Caco-2 (cell line): ENCODE results near the gene CRPPA. TPM values are rescaled to one million over a fixed set of nuclear protein-coding genes. Genes with fewer than 3 reads are reported as not detected.

Experiments used
- BruUV-seq: library from RNA; stranded (reverse); fragments of 400-500 nt; replicated peaks from 2 replicates; lab custom pipeline; 2021; lab: Mats Ljungman, UMichigan
- CTCF ChIA-PET: fragments of 300-600 bp; sonication (Branson Sonifier 250); formaldehyde crosslinking; loops from one replicate; lab custom pipeline; 2022; ENCODE audit warnings: antibody characterized with exemption; lab: Charles Lee
- POLR2A ChIA-PET: fragments of 300-600 bp; sonication (Branson Sonifier 250); formaldehyde crosslinking; loops from one replicate; lab custom pipeline; 2022; ENCODE audit warnings: antibody characterized with exemption; lab: Charles Lee
- DNase-seq, 2 experiments: peaks; one replicate each; pipeline versions ENCODE4 v3.0.0 to v3.0.0-alpha.2; 2020 to 2022
- H3K27me3 ChIP-seq: replicated peaks from 2 replicates; pipeline ENCODE4 v1.6.0; 2011; ENCODE audit warnings: low read length; ENCODE audit not compliant: control insufficient read depth, insufficient read depth
- H3K36me3 ChIP-seq: 2 replicates; pipeline ENCODE4 v1.5.1; 2011; ENCODE audit warnings: low read length; ENCODE audit not compliant: control insufficient read depth, insufficient read depth
- H3K4me1 ChIP-seq: fragments of 250-450 bp; sonication (Bioruptor Pico); 2 replicates; pipeline ENCODE4 v1.5.1; 2020; ENCODE audit warnings: mild to moderate bottlenecking
- H3K4me3 ChIP-seq: 2 replicates; pipeline ENCODE4 v1.5.1; 2011; ENCODE audit warnings: low read depth, mild to moderate bottlenecking, control low read depth, low read length
- H3K9me3 ChIP-seq: fragments of 250-450 bp; sonication (Bioruptor Pico); 2 replicates; pipeline ENCODE4 v1.5.1; 2020; ENCODE audit warnings: mild to moderate bottlenecking, moderate library complexity
- H3K27ac Mint-ChIP-seq: one replicate; pipeline ENCODE4 v1.8.0; 2022; ENCODE audit warnings: mixed read lengths; ENCODE audit not compliant: unreplicated experiment
- H3K27me3 Mint-ChIP-seq: one replicate; pipeline ENCODE4 v1.8.0; 2022; ENCODE audit warnings: mixed read lengths; ENCODE audit not compliant: insufficient read depth, unreplicated experiment
- H3K36me3 Mint-ChIP-seq: one replicate; pipeline ENCODE4 v1.8.0; 2022; ENCODE audit warnings: mild to moderate bottlenecking, mixed read lengths; ENCODE audit not compliant: insufficient read depth, unreplicated experiment
- H3K4me1 Mint-ChIP-seq: one replicate; pipeline ENCODE4 v1.8.0; 2022; ENCODE audit warnings: low read depth, mixed read lengths; ENCODE audit not compliant: unreplicated experiment
- H3K4me3 Mint-ChIP-seq: one replicate; pipeline ENCODE4 v1.8.0; 2022; ENCODE audit warnings: mild to moderate bottlenecking, moderate library complexity, mixed read lengths; ENCODE audit not compliant: unreplicated experiment
- H3K9me3 Mint-ChIP-seq: one replicate; pipeline ENCODE4 v1.8.0; 2022; ENCODE audit warnings: mixed read lengths; ENCODE audit not compliant: unreplicated experiment
- intact Hi-C: fragments of 100-400 bp; cut with micrococcal nuclease; formaldehyde crosslinking; loops from one replicate; pipeline ENCODE4 v1.10.0; 2022; ENCODE audit not compliant: unreplicated experiment
- total RNA-seq: library from RNA; stranded (reverse); gene quantifications from 2 replicates; pipeline ENCODE4 v1.2.3, GENCODE V29; 2022
- TF ChIP-seq, protein P1 (sequence below), 2 experiments: fragments of 200-600 bp in 1 of 2; IDR thresholded peaks; 1 replicate in 1 of 2; 2 replicates in 1 of 2; pipeline versions ENCODE4 v1.5.1 to v1.8.0; 2011 to 2022; ENCODE audit warnings: antibody characterized with exemption in 1 of 2, control low read depth in 1 of 2, inconsistent platforms in 1 of 2, low read depth in 1 of 2, low read length in 1 of 2, mild to moderate bottlenecking in 1 of 2, moderate library complexity in 1 of 2; ENCODE audit not compliant: insufficient read depth in 1 of 2, severe bottlenecking in 1 of 2, unreplicated experiment in 1 of 2

The CRPPA gene
- total RNA-seq, 1 experiment from 2014 or later, result 7.3 TPM

- H3K27me3 ChIP-seq, result no peaks in the 10 kb centered on the region
- H3K4me3 ChIP-seq, result no peak overlapping the region
- Mint-ChIP-seq H3K27ac (no peak overlapping the region), H3K36me3 (peaks cover 55% of the 10 kb centered on the region), H3K9me3 (peaks cover 28% of the 10 kb centered on the region), H3K27me3 (peaks cover 5% of the 10 kb centered on the region), H3K4me1 (peaks cover 6% of the 10 kb centered on the region), H3K4me3 (no peak overlapping the region)
- peaks cover 2% of the 10 kb centered on the region; the same call in 1 of the 2 replicates for H3K36me3 ChIP-seq
- BruUV-seq, result no TSS peak
- no peaks in the 10 kb centered on the region for H3K4me1 ChIP-seq
- no peak for DNase-seq
- intact Hi-C loops, result no loop called here
- TF ChIP-seq, protein P1, sequence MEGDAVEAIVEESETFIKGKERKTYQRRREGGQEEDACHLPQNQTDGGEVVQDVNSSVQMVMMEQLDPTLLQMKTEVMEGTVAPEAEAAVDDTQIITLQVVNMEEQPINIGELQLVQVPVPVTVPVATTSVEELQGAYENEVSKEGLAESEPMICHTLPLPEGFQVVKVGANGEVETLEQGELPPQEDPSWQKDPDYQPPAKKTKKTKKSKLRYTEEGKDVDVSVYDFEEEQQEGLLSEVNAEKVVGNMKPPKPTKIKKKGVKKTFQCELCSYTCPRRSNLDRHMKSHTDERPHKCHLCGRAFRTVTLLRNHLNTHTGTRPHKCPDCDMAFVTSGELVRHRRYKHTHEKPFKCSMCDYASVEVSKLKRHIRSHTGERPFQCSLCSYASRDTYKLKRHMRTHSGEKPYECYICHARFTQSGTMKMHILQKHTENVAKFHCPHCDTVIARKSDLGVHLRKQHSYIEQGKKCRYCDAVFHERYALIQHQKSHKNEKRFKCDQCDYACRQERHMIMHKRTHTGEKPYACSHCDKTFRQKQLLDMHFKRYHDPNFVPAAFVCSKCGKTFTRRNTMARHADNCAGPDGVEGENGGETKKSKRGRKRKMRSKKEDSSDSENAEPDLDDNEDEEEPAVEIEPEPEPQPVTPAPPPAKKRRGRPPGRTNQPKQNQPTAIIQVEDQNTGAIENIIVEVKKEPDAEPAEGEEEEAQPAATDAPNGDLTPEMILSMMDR (IDR thresholded peaks at IDR 0.05; ENCODE audit: insufficient read depth in 1 of 2, low read depth in 1 of 2, low read length in 1 of 2, severe bottlenecking in 1 of 2, unreplicated experiment in 1 of 2), result no peak
- POLR2A ChIA-PET, result no interaction called here
- CTCF ChIA-PET, result no interaction called here
- peaks cover 45% of the 10 kb centered on the region for H3K9me3 ChIP-seq
Measured at GRCh38 chr7:16398146-16399017, 23.0 kb downstream of the CRPPA start.

GRCh38 chr7:16397501-16398145 is 23.7 kb downstream of the CRPPA start:
- H3K27me3 Mint-ChIP-seq, result peaks cover 5% of the 10 kb centered on the region
- intact Hi-C loops, result no loop called here
- ChIA-PET POLR2A (no interaction called here), CTCF (no interaction called here)
- H3K27ac Mint-ChIP-seq, result no peak overlapping the region
- no peaks in the 10 kb centered on the region for H3K27me3 ChIP-seq
- H3K4me3 Mint-ChIP-seq, result no peak overlapping the region
- peaks cover 21% of the 10 kb centered on the region for H3K9me3 Mint-ChIP-seq
- no peak for DNase-seq
- H3K36me3 ChIP-seq, result peaks cover 2% of the 10 kb centered on the region; the same call in 1 of the 2 replicates
- TF ChIP-seq, protein P1 (IDR thresholded peaks at IDR 0.05; ENCODE audit: insufficient read depth in 1 of 2, low read depth in 1 of 2, low read length in 1 of 2, severe bottlenecking in 1 of 2, unreplicated experiment in 1 of 2), result no peak
- H3K9me3 ChIP-seq, result peaks cover 38% of the 10 kb centered on the region
- H3K36me3 Mint-ChIP-seq, result peaks cover 55% of the 10 kb centered on the region
- no peaks in the 10 kb centered on the region for H3K4me1 ChIP-seq
- BruUV-seq, result no TSS peak
- no peak overlapping the region for H3K4me3 ChIP-seq
- peaks cover 6% of the 10 kb centered on the region for H3K4me1 Mint-ChIP-seq

DNA sequence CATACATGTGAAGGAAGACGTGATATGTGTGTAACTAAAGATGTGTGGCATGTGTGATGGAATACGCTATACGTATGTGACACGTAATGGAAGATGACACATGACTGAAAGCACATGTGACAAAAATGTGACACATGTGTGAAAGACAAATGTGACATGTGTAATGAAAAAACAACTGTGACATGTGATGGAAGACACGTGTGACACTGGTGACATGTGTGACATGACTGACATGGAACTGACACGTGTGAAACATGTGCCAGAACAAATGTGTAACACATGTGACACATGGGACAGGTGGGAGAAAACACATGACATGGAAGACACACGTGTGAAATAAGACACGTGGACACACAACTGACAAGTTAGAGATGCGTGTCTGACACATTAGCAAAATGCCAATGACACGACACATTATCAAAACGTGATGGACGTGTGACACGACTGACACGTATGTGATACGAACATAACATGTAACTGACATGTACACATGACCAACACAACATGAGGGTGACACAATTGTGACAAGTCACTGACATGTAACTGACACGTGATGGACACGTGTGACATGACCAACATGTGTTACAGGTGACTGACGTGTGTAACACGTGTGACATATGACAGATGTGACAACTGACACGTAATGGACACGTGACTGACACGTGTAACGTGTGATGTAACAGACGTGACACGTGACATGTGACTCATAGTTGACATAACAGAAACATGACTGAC is 24.4 kb downstream of the CRPPA start:
- DNase-seq, result no peak
- peaks cover 5% of the 10 kb centered on the region for H3K27me3 Mint-ChIP-seq
- TF ChIP-seq, protein P1 (IDR thresholded peaks at IDR 0.05; ENCODE audit: insufficient read depth in 1 of 2, low read depth in 1 of 2, low read length in 1 of 2, severe bottlenecking in 1 of 2, unreplicated experiment in 1 of 2), result no peak
- H3K9me3 Mint-ChIP-seq, result peaks cover 14% of the 10 kb centered on the region
- no TSS peak for BruUV-seq
- intact Hi-C loops, result no loop called here
- ChIA-PET POLR2A (no interaction called here), CTCF (no interaction called here)
- H3K4me3 Mint-ChIP-seq, result peak overlapping the region; percentile 51
- H3K4me1 ChIP-seq, result no peaks in the 10 kb centered on the region
- peak overlapping the region; percentile 74 for H3K27ac Mint-ChIP-seq
- H3K36me3 ChIP-seq, result peaks cover 2% of the 10 kb centered on the region; the same call in 1 of the 2 replicates
- peaks cover 6% of the 10 kb centered on the region for H3K4me1 Mint-ChIP-seq
- no peaks in the 10 kb centered on the region for H3K27me3 ChIP-seq
- H3K36me3 Mint-ChIP-seq, result peaks cover 55% of the 10 kb centered on the region
- H3K9me3 ChIP-seq, result peaks cover 34% of the 10 kb centered on the region
- H3K4me3 ChIP-seq, result no peak overlapping the region
